SKM-1 treated with dmso at 0.1 percent for 144 hours (cell line): ENCODE data around the gene DAND5.

ENCODE experiments used
- DNase-seq: peaks from one replicate; lab custom pipeline; 2025; ENCODE audit not compliant: unreplicated experiment; lab: John Stamatoyannopoulos, UW

The DAND5 gene

GRCh38 chr19:13007292-13008045 lies 38.1 kb downstream of the DAND5 start:
- DNase-seq: no peak

- no peak for DNase-seq
Observed at GRCh38 chr19:13008926-13009787, 39.8 kb downstream of the DAND5 start.

GRCh38 chr19:13010038-13010991 lies 40.9 kb downstream of the DAND5 start:
- no peak for DNase-seq

GRCh38 chr19:13010992-13011652 lies 41.7 kb downstream of the DAND5 start:
- no peak for DNase-seq

GRCh38 chr19:13011653-13012389 lies 42.4 kb downstream of the DAND5 start:
- DNase-seq: no peak

GRCh38 chr19:13012390-13012689 lies 43.0 kb downstream of the DAND5 start:
- DNase-seq: no peak

- no peak for DNase-seq
Observed at GRCh38 chr19:13012690-13013608, 43.6 kb downstream of the DAND5 start.

GRCh38 chr19:13013649-13014048 lies 44.3 kb downstream of the DAND5 start:
- DNase-seq: no peak

GRCh38 chr19:13014101-13014920 lies 44.9 kb downstream of the DAND5 start:
- DNase-seq: no peak

- no peak for DNase-seq
Observed at GRCh38 chr19:13014921-13015280, 45.5 kb downstream of the DAND5 start.

GRCh38 chr19:13015361-13016223 lies 46.2 kb downstream of the DAND5 start:
- DNase-seq: no peak

- DNase-seq: no peak
Observed at GRCh38 chr19:13016245-13016627, 46.9 kb downstream of the DAND5 start.

- no peak for DNase-seq
Observed at GRCh38 chr19:13016628-13017305, 47.4 kb downstream of the DAND5 start.

- no peak for DNase-seq
Observed at GRCh38 chr19:13017306-13018034, 48.1 kb downstream of the DAND5 start.

- DNase-seq: no peak
Observed at GRCh38 chr19:13018035-13018914, 48.9 kb downstream of the DAND5 start.
